Uterus (tissue), 4 donors: Measurements from ENCODE around the gene PHYHD1. TPM values are rescaled to one million over a fixed set of nuclear protein-coding genes. Genes with fewer than 3 reads are reported as not detected.

Experiments used
- DNase-seq, 2 donors: peaks; one replicate each; pipeline ENCODE4 v3.0.0-alpha.2; 2019 to 2020
- H3K27ac ChIP-seq, 2 donors: fragments of 200-600 bp; sonication (generic); 1 replicate in 1 of 2; 2 replicates in 1 of 2; pipeline ENCODE4 v1.5.1; 2016 to 2018
- H3K27me3 ChIP-seq, 2 donors: fragments of 200-600 bp; sonication (generic); one replicate each; pipeline ENCODE4 v1.5.1; 2018 to 2019; ENCODE audit warnings: control low read depth in 1 of 2
- H3K36me3 ChIP-seq, 2 donors: fragments of 200-600 bp; sonication (generic); one replicate each; pipeline ENCODE4 v1.5.1; 2019; ENCODE audit warnings: control low read depth in 1 of 2
- H3K4me1 ChIP-seq, 2 donors: fragments of 200-600 bp; sonication (generic); one replicate each; pipeline ENCODE4 v1.5.1; 2018 to 2019; ENCODE audit warnings: control low read depth in 1 of 2
- H3K4me3 ChIP-seq, 2 donors: fragments of 200-600 bp; sonication (generic); 1 replicate in 1 of 2; 2 replicates in 1 of 2; pipeline ENCODE4 v1.5.1; 2018 to 2019; ENCODE audit warnings: mild to moderate bottlenecking in 1 of 2
- H3K9me3 ChIP-seq, 2 donors: fragments of 200-600 bp; sonication (generic); one replicate each; pipeline ENCODE4 v1.5.1; 2019; ENCODE audit warnings: control low read depth in 1 of 2
- CTCF ChIP-seq, 4 experiments: fragments of 200-600 bp in 2 of 4; fragments of 450-650 bp in 2 of 4; sonication (generic) in 2 of 4; IDR thresholded peaks; one replicate each; pipeline ENCODE4 v1.5.1; 2016 to 2019; ENCODE audit warnings: antibody characterized with exemption in 4 of 4, mild to moderate bottlenecking in 2 of 4, moderate library complexity in 1 of 4
- POLR2A ChIP-seq, 2 donors: fragments of 450-650 bp; IDR thresholded peaks; one replicate each; pipeline ENCODE4 v1.6.1; 2016; ENCODE audit warnings: antibody characterized with exemption in 2 of 2, mild to moderate bottlenecking in 1 of 2, moderate library complexity in 1 of 2
- intact Hi-C: fragments of 100-400 bp; cut with DNase I; formaldehyde crosslinking; loops from one replicate; pipeline ENCODE4 v1.15.1; 2023; ENCODE audit warnings: low total_unique reads
- total RNA-seq, 4 donors: library from RNA; depleted of rRNA in 3 of 4; stranded (reverse); fragments of >200 nt in 3 of 4; gene quantifications; one replicate each; pipeline versions ENCODE4 v1.1.0 to v1.2.4, GENCODE V29; 2014 to 2023
- donor health status: DM: yes; HTN: yes; CAD: no.

The PHYHD1 gene
- total RNA-seq, 4 donors from 2014 or later: 23.2 to 30.8 (median 27.2) TPM

- no peak for DNase-seq
- Histone ChIP-seq H3K27ac (peak overlapping the region; percentile 51 to 97), H3K4me1 (peaks cover 8 to 27% of the 10 kb centered on the region in 2 donors), H3K9me3 (no peaks in the 10 kb centered on the region), H3K36me3 (no peaks in the 10 kb centered on the region), H3K4me3 (no peak overlapping the region), H3K27me3 (no peaks in the 10 kb centered on the region)
- TF ChIP-seq CTCF (IDR thresholded peaks at IDR 0.05): peak in 1 of 4 experiments; percentile 13
- TF ChIP-seq POLR2A (IDR thresholded peaks at IDR 0.05): no peak
- intact Hi-C loops: no loop called here
Observed at GRCh38 chr9:128895556-128895955, 25.2 kb upstream of the PHYHD1 start.

- Histone ChIP-seq H3K9me3 (no peaks in the 10 kb centered on the region), H3K36me3 (no peaks in the 10 kb centered on the region), H3K4me1 (peaks cover 0 to 5% of the 10 kb centered on the region in 2 donors), H3K27ac (peak overlapping the region in 1 of 2 donors; percentile 31), H3K4me3 (no peak overlapping the region), H3K27me3 (no peaks in the 10 kb centered on the region)
- TF ChIP-seq POLR2A (IDR thresholded peaks at IDR 0.05) (no peak), CTCF (IDR thresholded peaks at IDR 0.05) (no peak)
- intact Hi-C loops: no loop called here
- DNase-seq: no peak
Observed at GRCh38 chr9:128898382-128898781, 22.4 kb upstream of the PHYHD1 start.

- no peaks in the 10 kb centered on the region for H3K27me3 ChIP-seq
- peak overlapping the region in 1 of 2 donors; percentile 31 for H3K27ac ChIP-seq
- no peaks in the 10 kb centered on the region for H3K36me3 ChIP-seq
- no peaks in the 10 kb centered on the region for H3K9me3 ChIP-seq
- TF ChIP-seq CTCF (IDR thresholded peaks at IDR 0.05) (no peak), POLR2A (IDR thresholded peaks at IDR 0.05) (no peak)
- no peaks in the 10 kb centered on the region for H3K4me1 ChIP-seq
- intact Hi-C loops: no loop called here
- no peak overlapping the region for H3K4me3 ChIP-seq
- no peak for DNase-seq
Observed at GRCh38 chr9:128898845-128899565, 21.8 kb upstream of the PHYHD1 start.

GRCh38 chr9:128899566-128900322, 21.0 kb upstream of the PHYHD1 start:
- Histone ChIP-seq H3K27me3 (no peaks in the 10 kb centered on the region), H3K9me3 (no peaks in the 10 kb centered on the region), H3K36me3 (no peaks in the 10 kb centered on the region), H3K27ac (peak overlapping the region in 1 of 2 donors; percentile 31), H3K4me1 (no peaks in the 10 kb centered on the region), H3K4me3 (no peak overlapping the region)
- no peak for DNase-seq
- intact Hi-C loops: no loop called here
- TF ChIP-seq POLR2A (IDR thresholded peaks at IDR 0.05) (no peak), CTCF (IDR thresholded peaks at IDR 0.05) (no peak)

GRCh38 chr9:128901379-128901778, 19.4 kb upstream of the PHYHD1 start:
- no peaks in the 10 kb centered on the region for H3K9me3 ChIP-seq
- H3K27me3 ChIP-seq: no peaks in the 10 kb centered on the region
- DNase-seq: no peak
- H3K36me3 ChIP-seq: no peaks in the 10 kb centered on the region
- no peak overlapping the region for H3K4me3 ChIP-seq
- H3K27ac ChIP-seq: no peak overlapping the region
- no peak for TF ChIP-seq CTCF (IDR thresholded peaks at IDR 0.05)
- no peak for TF ChIP-seq POLR2A (IDR thresholded peaks at IDR 0.05)
- H3K4me1 ChIP-seq: no peaks in the 10 kb centered on the region
- intact Hi-C loops: no loop called here
